Heart right ventricle (tissue), 16 donors: ENCODE results near the gene MTHFSD. TPM values are rescaled to one million over a fixed set of nuclear protein-coding genes. Genes with fewer than 3 reads are reported as not detected.

Experiments
- ATAC-seq, 8 donors: fragments of 200-7000 bp; cut with Tn5 transposase; one replicate each; pipeline ENCODE4 v1.9.1; 2020; ENCODE audit warnings: mild to moderate bottlenecking in 8 of 8, moderate library complexity in 8 of 8, moderate number of reproducible peaks in 1 of 8
- DNase-seq, 2 donors: peaks; one replicate each; pipeline ENCODE4 v3.0.0-alpha.2; 2020
- H3K27ac ChIP-seq, 10 donors: fragments of 200-600 bp; sonication (generic) in 2 of 10; one replicate each; pipeline versions ENCODE4 v1.5.0 to v1.8.0; 2020 to 2022; ENCODE audit warnings: mild to moderate bottlenecking in 3 of 10
- H3K27me3 ChIP-seq, 7 donors: fragments of 200-600 bp; one replicate each; pipeline ENCODE4 v1.8.0; 2021 to 2022; ENCODE audit warnings: mild to moderate bottlenecking in 2 of 7
- H3K36me3 ChIP-seq, 9 donors: fragments of 200-600 bp; sonication (generic) in 1 of 9; one replicate each; pipeline versions ENCODE4 v1.5.0 to v1.8.0; 2020 to 2022; ENCODE audit warnings: mild to moderate bottlenecking in 2 of 9
- H3K4me1 ChIP-seq, 9 donors: fragments of 200-600 bp; sonication (generic) in 1 of 9; one replicate each; pipeline versions ENCODE4 v1.5.0 to v1.8.0; 2020 to 2022; ENCODE audit warnings: mild to moderate bottlenecking in 4 of 9
- H3K4me3 ChIP-seq, 10 donors: fragments of 200-600 bp; sonication (generic) in 2 of 10; one replicate each; pipeline versions ENCODE4 v1.5.0 to v1.8.0; 2020 to 2022; ENCODE audit warnings: mild to moderate bottlenecking in 7 of 10, moderate library complexity in 2 of 10
- H3K9me3 ChIP-seq, 11 donors: fragments of 200-600 bp in 10 of 11; sonication (generic) in 2 of 11; one replicate each; pipeline versions ENCODE4 v1.5.0 to v1.8.0; 2013 to 2022; ENCODE audit warnings: mild to moderate bottlenecking in 2 of 11, control low read depth in 1 of 11, moderate library complexity in 1 of 11
- CTCF ChIP-seq, 9 donors: fragments of 200-600 bp; sonication (generic) in 2 of 9; IDR thresholded peaks; one replicate each; pipeline versions ENCODE4 v1.5.0 to v1.8.0; 2021 to 2022; ENCODE audit warnings: antibody characterized with exemption in 9 of 9, mild to moderate bottlenecking in 5 of 9, moderate library complexity in 1 of 9
- WGBS, 2 donors: extraction: QIAGEN DNeasy Blood & Tissue Kit; methylation state at CpG; one replicate each; pipeline ENCODE4 v1.1.7; 2013; ENCODE audit warnings: inconsistent platforms in 1 of 2; 5-methylcytosine and 5-hydroxymethylcytosine counted together
- intact Hi-C, 10 donors: fragments of 100-400 bp; cut with DNase I; formaldehyde crosslinking; loops; one replicate each; pipeline versions ENCODE4 v1.11.1 to v1.14.2; 2022
- polyA plus RNA-seq, 2 donors: library from polyadenylated mRNA; stranded (reverse); fragments of 200-250 nt; gene quantifications; one replicate each; pipeline ENCODE4 v1.2.3, GENCODE V29; 2013
- total RNA-seq, 10 donors: library from RNA; stranded (reverse); fragmentation: NEBNext Ultra II Directional in 3 of 10; extraction: Animal tissue kit (Norgen Biotek cat#: 25700) in 3 of 10; gene quantifications; one replicate each; pipeline versions ENCODE4 v1.2.1 to v1.2.4, GENCODE V29; 2021 to 2023
- donor health status: Arrhythmogenic right ventricular cardiomyopathy.
- donor health status: ischemic (EF 13 %, LVEDD 7.1; RV severe dilation, severe dysfunction).
- donor health status: healthy with polysubstance abuse.
- donor health status: DM: no; HTN: yes; CAD: no.
- donor health status: DM: no; HTN: no; CAD: no.
- donor health status: ischemic (EF 25% LVEDD 6.9; RV normal size, moderate dysfunction).
- donor health status: ischemic (EF 25% LVEDD 5.7; RV mildly dilated, moderate dysfunction).
- donor health status: healthy.
- donor health status: DM: yes; HTN: yes; CAD: no.
- donor health status: Ischemic cardiomyopathy.
- donor health status: ischemic (EF 35%, LVEDD 5.7; RV mildly dilated, moderate dysfunction).
- donor health status: nonischemic (EF 11% LVEDD 7.7; RV severe dilation, severe dysfunction).
- donor health status: DM: yes; HTN: yes; CAD: no.
- donor health status: PGD.
- donor health status: ischemic (EF 29% LVEDD 5.4; RV normal size, mild dysfunction).
- donor health status: nonischemic (EF 23%, LVEDD 6.1; RV moderate dilation, normal function).

Gene MTHFSD
- total and polyA plus RNA-seq, 12 donors, result 5.1 to 13.1 (median 11.3) TPM

DNA sequence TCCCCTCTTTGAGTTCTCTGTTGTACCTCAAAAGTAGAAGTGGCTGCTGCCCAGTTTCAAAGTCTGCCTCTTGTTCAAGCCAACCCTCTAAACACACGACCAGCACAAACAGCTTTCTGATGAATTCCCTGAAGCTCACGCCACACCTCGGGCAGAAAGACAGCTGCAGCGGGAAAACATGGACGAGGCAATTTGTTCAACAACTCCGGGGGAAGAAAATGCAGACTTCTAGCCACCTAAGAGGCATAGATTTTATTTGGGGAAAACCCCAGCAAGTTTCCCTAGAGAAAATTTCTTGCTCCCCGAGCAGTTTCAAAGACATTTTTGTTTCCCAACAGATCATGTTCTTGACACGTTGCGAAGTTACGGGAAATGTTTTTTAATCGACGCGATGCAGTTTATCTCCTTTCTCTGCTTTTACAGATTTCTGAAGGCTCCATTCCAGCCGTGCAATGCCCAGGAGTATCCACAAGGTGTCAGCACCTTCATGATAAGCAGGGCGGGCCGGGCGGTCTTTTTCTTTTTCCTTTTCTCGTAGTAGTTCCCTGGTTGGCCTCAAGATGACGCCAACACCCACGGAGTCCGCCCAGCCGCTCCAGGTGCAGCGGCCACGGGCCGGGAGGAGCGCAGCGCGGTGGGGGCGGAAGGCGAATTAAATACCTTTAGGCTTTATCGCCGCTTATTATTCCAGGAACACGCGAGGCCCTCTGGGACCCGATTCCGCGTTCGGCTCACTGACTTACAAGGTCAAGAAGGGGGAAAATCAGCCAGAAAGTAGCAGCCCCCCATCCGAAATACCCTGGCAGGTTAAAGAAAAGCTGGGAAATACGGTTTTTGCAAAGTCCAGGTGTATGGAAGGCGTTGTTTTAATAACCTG is 8.7 kb upstream of the MTHFSD start:
- peak overlapping the region in 4 of 10 donors; percentile 10 to 37 (median 19) for H3K4me3 ChIP-seq
- ATAC-seq (peak; percentile 40 to 85 (median 74)), DNase-seq (peak; percentile 80 to 89)
- peak overlapping the region in 3 of 10 donors; percentile 5 to 44 (median 41) for H3K27ac ChIP-seq
- no peaks in the 10 kb centered on the region for H3K9me3 ChIP-seq
- no peaks in the 10 kb centered on the region for H3K36me3 ChIP-seq
- 1 to 2% methylated on average over 41 of the region's 41 CpGs for WGBS, 2 donors
- TF ChIP-seq CTCF (IDR thresholded peaks at IDR 0.05), result peak; percentile 100
- intact Hi-C loops, result loop anchor here (1.0 to 10.0 kb wide), 14 partner anchors 271 to 821 kb away; partner anchors contain the start of gene FBXO31 (in 1 of the 10)
- H3K27me3 ChIP-seq, result peaks cover 9 to 86% (median 60%) of the 10 kb centered on the region in 7 donors
- peaks cover 0 to 26% (median 11%) of the 10 kb centered on the region in 9 donors for H3K4me1 ChIP-seq

- no peak for DNase-seq
- Histone ChIP-seq H3K27me3 (peaks cover 9 to 86% (median 52%) of the 10 kb centered on the region in 7 donors), H3K4me1 (peaks cover 0 to 26% (median 11%) of the 10 kb centered on the region in 9 donors), H3K36me3 (no peaks in the 10 kb centered on the region), H3K4me3 (no peak overlapping the region), H3K27ac (no peak overlapping the region), H3K9me3 (no peaks in the 10 kb centered on the region)
- no peak for TF ChIP-seq CTCF (IDR thresholded peaks at IDR 0.05)
- no peak for ATAC-seq
- intact Hi-C loops, result loop anchor here in 9 of 10 donors (2.0 to 10.0 kb wide), 9 partner anchors 272 to 822 kb away; partner anchors contain the start of gene FBXO31 (in 1 of the 9)
- WGBS, 2 donors, result 80 to 89% methylated on average over 6 of the region's 6 CpGs
These were observed 7.3 kb upstream of the MTHFSD start for GRCh38 chr16:86562356-86562755.

- H3K4me1 ChIP-seq, result peaks cover 0 to 20% (median 10%) of the 10 kb centered on the region in 9 donors
- WGBS, 2 donors, result 84 to 97% methylated on average over 9 of the region's 9 CpGs
- DNase-seq (no peak), ATAC-seq (no peak)
- intact Hi-C loops, result loop anchor here in 6 of 10 donors (5.0 to 10.0 kb wide), 6 partner anchors 275 to 825 kb away; partner anchors contain the start of gene FBXO31 (in 1 of the 6)
- H3K9me3 ChIP-seq, result no peaks in the 10 kb centered on the region
- H3K4me3 ChIP-seq, result no peak overlapping the region
- no peaks in the 10 kb centered on the region for H3K36me3 ChIP-seq
- H3K27me3 ChIP-seq, result peaks cover 0 to 61% (median 28%) of the 10 kb centered on the region in 7 donors
- H3K27ac ChIP-seq, result no peak overlapping the region
- TF ChIP-seq CTCF (IDR thresholded peaks at IDR 0.05), result no peak
These were observed 4.8 kb upstream of the MTHFSD start for GRCh38 chr16:86559802-86560305.

- no peak overlapping the region for H3K27ac ChIP-seq
- intact Hi-C loops, result no loop called here
- DNase-seq, result no peak
- 75 to 76% methylated on average over 28 of the region's 28 CpGs for WGBS, 2 donors
- H3K27me3 ChIP-seq, result peaks cover 0 to 49% (median 18%) of the 10 kb centered on the region in 7 donors
- no peaks in the 10 kb centered on the region for H3K36me3 ChIP-seq
- H3K9me3 ChIP-seq, result no peaks in the 10 kb centered on the region
- no peak overlapping the region for H3K4me3 ChIP-seq
- TF ChIP-seq CTCF (IDR thresholded peaks at IDR 0.05), result no peak
- no peak for ATAC-seq
- H3K4me1 ChIP-seq, result peaks cover 0 to 23% (median 12%) of the 10 kb centered on the region in 9 donors
These were observed 3.5 kb upstream of the MTHFSD start for GRCh38 chr16:86558355-86559193.
